Muscle of arm (tissue), 12 donors: ENCODE results near the gene CCDC86. TPM values are rescaled to one million over a fixed set of nuclear protein-coding genes. Genes with fewer than 3 reads are reported as not detected.

ENCODE experiments used
- DNase-seq: peaks from one replicate; pipeline ENCODE4 v3.0.0-alpha.2; 2013
- polyA plus RNA-seq, 12 donors: library from polyadenylated mRNA; unstranded; fragments of 120-200 nt; gene quantifications; one replicate each; pipeline ENCODE4 v1.2.1, GENCODE V29; 2013; ENCODE audit not compliant: insufficient read length in 12 of 12

Gene CCDC86
- polyA plus RNA-seq, 12 donors: 13.7 to 24.7 (median 17.4) TPM; not detected in 1

DNA sequence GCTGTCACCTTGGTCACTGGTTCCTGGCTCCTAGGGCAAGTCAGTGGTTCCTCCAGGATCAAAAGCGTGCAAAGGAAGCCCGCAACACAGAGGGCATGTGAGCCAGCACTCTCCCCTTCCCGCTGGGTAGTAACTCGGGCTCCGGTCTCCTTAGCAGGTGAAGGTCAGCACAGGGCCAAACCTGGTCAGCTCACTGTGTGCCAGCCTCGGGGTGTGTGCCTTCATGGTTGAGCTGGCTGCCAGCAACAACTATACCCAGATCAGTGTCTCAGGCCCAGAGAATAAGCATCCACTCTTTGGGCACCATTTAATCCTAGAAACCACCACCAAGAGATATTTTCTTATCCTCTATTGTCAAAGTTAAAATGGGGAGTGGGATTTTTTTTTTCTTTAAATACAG lies 16.1 kb upstream of the CCDC86 start:
- no peak for DNase-seq

DNA sequence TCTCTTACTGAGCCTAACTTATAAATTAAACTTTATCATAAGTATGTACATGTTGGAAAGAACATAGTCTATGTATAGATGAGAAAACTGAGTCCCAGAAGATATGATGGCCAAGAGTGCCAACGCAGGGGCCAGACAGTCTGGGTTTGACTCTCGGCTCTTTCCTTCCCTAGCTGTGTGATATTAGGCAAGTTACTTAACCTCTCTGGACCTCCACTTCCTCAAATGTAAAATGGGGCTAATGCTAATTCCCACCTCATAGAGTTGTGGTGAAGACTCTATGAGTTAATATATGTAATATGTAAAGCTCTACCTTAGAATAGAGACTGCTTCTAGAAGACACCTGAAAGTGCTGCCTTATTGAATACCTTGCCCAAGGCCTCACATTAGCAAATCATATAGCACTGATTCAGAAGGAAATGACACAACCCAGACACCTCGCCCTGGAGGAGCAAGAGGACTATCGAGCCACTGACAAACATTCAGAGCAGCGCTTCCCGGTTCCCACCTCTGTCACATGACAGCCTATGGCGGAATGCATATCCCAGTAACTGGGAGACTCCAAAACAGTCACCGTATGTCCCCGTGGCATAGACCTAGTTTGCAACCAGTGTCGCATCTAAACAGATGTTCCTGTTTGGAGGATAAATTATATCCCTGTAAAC lies 11.3 kb upstream of the CCDC86 start:
- no peak for DNase-seq

DNA sequence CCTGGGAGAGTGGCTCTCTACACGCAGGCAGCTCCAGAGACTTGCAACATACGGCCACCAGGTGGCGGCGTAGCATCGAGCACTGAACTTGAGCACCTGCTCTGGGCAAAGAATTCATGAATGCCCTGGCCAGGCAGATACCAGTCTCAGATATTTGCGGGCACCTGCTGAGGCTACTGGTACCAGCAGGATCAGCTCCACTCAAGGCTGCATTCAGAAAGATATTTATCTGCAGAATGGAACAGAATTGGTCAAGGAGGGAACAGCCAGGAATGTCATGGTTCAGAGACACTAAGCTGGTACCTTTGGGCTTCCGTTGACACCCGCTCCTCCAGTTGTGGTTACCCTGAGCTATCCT lies 10.8 kb upstream of the CCDC86 start:
- peak; percentile 81 for DNase-seq

DNA sequence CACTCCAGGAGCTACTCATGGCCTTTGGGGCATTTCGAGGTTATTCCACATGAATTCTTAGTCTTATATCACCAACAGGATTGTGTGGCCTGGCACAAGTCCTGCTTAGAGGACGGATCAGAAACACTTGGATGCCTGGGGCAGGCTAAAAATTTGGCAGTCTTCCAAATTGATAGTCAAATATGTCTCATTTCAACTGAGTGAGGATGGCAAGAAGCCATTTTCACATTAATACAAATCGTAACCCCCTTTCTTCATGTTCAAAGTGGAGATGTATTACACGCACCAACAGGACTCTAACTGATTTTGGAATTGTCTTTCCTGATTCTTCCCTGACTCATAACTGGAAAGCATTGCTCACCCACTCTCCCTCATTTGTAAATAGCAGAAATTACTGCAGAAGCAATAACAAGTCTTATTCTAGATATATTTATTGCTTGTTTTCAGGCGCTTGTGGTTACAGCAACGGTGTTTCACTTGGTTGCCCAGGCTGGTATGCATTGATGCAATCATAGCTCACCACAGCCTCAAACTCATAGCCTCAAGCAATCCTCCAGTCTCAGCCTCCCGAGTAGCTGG lies 10.3 kb upstream of the CCDC86 start:
- DNase-seq: no peak

GRCh38 chr11:60834742-60835533 lies 7.0 kb upstream of the CCDC86 start:
- no peak for DNase-seq

GRCh38 chr11:60835534-60835846 lies 6.4 kb upstream of the CCDC86 start:
- no peak for DNase-seq

- no peak for DNase-seq
Measured at GRCh38 chr11:60836866-60837515, 4.9 kb upstream of the CCDC86 start.

GRCh38 chr11:60838132-60838531 lies 3.8 kb upstream of the CCDC86 start:
- no peak for DNase-seq

- peak; percentile 88 for DNase-seq
Measured at GRCh38 chr11:60840470-60841430, 1.2 kb upstream of the CCDC86 start.

DNA sequence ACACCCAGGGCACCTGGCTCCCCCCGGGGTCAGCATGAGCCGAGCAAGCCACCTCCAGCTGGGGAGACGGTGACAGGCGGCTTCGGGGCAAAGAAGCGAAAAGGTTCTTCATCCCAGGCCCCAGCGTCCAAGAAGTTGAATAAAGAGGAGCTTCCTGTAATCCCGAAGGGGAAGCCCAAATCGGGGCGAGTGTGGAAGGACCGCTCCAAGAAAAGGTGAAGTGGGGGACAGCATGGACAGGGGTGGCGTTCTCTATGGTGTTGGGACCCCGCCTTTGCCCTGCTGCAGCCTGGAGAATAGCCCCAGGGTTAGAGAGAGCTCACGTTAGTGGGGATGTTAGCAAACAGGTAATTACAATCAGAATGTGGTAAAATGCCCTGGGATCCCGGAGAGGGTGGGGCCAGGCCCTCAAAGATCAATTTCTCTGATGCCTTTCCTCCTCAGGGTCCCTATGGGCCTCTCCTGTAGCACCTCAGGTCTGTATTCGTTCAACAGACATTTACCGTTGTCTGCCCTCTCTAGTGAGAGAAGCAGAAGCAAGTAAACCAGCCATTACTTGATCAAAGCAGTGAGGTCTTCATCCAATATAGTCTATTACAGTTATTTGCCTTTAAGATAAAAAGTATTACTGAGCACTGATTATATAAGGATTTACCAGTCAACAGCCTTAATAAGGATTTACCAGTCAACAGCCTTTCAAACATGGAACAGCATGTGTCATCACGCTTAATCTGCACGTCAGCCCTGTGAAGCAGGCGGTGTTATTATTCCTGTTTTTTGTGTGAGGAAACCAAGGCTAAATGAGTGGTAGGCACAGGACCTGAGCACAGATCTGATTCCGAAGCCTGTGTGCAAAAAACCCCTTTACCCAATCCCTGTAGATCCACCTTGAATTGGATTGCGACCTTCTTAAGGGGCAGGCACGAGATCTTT lies 1.0 kb downstream of the CCDC86 start:
- no peak for DNase-seq

GRCh38 chr11:60844045-60844869 lies 2.3 kb downstream of the CCDC86 start:
- DNase-seq: no peak

DNA sequence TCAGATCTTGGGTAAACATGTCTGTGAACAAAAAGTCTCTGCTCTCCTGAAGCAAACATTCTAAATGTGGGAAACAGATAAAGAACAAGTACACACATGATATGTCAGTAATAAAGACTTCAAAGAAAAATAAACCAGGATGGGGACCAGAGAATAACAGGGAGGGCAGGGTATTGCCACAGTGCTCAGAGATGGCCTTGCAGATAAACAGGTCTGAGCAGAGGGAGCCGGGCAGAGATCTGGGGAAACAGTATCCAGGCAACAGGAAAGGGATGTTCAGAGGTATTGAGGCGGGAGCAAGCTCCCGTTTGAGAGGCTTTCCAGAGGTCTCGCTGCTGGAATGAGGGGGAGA lies 2.9 kb downstream of the CCDC86 start:
- no peak for DNase-seq

GRCh38 chr11:60845338-60845737 lies 3.4 kb downstream of the CCDC86 start:
- no peak for DNase-seq

GRCh38 chr11:60847281-60847680 lies 5.4 kb downstream of the CCDC86 start:
- DNase-seq: no peak

GRCh38 chr11:60847896-60848295 lies 6.0 kb downstream of the CCDC86 start:
- DNase-seq: no peak

DNA sequence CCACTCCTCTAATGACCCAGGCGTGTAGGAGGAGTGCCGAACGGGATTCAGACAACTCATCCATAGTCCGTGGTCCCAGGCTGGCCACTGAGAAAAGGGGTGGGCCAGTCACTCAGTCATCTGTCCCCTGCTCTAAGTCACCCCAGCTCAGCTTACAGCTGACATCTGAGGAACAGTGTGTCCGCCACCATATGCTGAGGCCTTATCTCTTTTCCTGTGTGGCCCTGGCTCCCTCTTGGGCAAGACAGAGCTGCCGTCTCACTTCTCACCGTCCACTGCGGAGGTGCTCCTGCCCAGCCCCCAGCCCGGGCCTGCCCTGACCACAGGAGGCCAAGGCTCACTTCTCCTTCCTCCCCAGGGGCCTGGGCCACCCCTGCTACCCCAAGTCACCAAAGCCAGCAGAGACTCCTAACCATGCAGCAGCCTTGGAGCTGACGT lies 6.8 kb downstream of the CCDC86 start:
- no peak for DNase-seq

DNA sequence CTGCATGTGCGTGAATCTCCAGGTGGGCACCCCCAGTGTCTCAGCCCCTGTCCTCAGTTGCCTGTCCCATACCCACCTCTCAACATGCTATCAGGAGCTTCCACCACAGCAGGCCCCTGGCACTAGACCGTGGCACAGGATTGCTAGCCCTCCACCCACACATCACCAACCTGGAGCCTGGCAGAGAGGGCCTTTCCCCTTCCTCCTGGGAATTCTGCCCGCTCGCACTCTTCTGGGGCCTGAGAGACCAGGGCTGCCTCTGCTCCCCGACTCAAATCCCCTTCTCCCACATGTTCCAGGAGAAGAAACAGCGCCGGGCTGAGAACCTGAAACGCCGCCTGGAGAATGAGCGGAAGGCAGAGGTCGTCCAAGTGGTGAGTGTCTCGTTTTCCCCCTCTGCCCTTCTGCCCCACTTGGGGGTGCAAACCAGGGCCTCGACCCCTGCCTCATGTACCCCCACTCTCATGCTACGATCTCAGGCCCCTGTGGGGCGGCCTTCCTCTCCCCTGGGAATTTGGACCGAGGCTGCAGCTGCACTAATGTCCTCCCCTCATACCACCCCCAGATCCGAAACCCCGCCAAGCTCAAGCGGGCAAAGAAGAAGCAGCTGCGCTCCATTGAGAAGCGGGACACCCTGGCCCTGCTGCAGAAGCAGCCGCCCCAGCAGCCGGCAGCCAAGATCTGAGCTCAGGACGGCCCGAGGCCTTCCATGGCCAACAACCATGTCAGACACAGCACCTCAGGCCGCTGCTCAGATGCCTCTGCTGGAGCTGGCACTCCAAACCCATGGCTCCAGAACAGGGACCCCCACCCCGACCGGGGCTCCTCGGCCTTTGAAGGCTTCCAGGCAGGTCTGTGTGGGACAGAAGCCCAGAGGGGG lies 8.0 kb downstream of the CCDC86 start:
- no peak for DNase-seq

DNA sequence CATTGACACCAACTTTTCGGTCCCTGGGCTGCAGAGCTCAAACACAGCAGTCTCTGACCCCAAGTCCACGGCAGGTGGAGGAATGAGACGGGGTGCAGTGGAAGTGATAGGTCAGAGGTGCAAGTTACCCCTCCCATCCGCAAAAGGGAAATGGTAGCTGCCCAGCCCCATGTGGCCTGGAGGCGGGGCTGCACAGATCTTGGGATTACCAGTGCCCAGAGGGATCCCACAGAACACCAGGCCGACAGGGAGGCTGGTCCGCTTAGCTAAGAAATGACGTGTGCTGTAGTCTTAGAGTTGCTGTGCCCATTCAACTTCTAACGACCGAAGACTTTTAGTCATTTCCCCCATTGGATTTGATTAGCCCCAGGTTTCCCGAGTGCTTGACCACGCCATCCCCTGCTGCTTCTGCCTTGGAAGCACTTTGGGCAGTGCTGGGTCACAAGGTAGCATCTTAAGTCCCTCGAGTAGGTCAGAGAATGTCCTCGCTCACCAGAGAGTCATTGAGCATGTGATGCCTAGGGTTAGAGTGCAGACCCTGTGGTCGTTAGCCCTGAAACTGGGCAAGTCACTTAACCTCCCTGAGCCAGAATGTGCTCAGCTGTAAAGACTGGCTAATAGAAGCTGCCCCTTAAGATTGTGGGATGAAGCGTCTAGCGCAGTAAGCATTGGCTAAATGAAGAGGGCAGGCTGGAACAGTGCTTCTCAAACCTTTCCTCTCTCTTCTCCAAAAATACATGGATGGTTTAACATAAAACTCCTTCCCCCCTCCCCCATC lies 9.6 kb downstream of the CCDC86 start:
- DNase-seq: no peak
